Cardiac fibroblast (primary cell): ENCODE measurements around the gene FRZB.

Source experiments
- DNase-seq, 2 donors: peaks; one replicate each; pipeline versions ENCODE4 v3.0.0 to v3.0.0-alpha.2; 2010; ENCODE audit warnings: low read depth in 2 of 2
- H3K4me3 ChIP-seq, 2 donors: replicated peaks in 1 of 2; 1 replicate in 1 of 2; 2 replicates in 1 of 2; pipeline ENCODE4 v1.5.1; 2011; ENCODE audit warnings: low read depth in 2 of 2, low read length in 2 of 2, mild to moderate bottlenecking in 2 of 2, moderate library complexity in 1 of 2
- TF ChIP-seq, protein P1 (sequence below): IDR thresholded peaks from one replicate; pipeline ENCODE4 v1.5.1; 2011; ENCODE audit warnings: low read depth, mild to moderate bottlenecking, low read length, inconsistent platforms

The FRZB gene

DNA sequence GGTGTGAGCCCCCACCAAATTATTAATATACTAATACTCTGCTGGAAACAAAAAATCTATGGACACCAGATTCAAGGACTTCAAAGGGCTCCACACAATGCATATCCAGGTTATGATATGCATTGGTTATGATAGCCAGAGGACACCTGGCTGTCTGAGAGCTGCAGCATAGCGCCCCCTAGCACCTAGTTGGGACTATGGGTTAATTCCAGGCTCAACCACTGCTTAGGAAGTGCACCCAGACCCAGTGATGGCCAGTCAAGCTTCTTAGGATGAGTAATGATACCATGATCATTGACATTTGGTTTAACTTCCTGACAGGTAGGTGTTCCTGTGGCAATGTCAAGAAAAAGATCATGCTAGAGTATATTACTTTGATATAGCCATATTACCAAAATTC, 3.8 kb upstream of the FRZB start:
- peak in 1 of 2 donors; percentile 8 for DNase-seq
- no peak overlapping the region for H3K4me3 ChIP-seq
- TF ChIP-seq, protein P1, sequence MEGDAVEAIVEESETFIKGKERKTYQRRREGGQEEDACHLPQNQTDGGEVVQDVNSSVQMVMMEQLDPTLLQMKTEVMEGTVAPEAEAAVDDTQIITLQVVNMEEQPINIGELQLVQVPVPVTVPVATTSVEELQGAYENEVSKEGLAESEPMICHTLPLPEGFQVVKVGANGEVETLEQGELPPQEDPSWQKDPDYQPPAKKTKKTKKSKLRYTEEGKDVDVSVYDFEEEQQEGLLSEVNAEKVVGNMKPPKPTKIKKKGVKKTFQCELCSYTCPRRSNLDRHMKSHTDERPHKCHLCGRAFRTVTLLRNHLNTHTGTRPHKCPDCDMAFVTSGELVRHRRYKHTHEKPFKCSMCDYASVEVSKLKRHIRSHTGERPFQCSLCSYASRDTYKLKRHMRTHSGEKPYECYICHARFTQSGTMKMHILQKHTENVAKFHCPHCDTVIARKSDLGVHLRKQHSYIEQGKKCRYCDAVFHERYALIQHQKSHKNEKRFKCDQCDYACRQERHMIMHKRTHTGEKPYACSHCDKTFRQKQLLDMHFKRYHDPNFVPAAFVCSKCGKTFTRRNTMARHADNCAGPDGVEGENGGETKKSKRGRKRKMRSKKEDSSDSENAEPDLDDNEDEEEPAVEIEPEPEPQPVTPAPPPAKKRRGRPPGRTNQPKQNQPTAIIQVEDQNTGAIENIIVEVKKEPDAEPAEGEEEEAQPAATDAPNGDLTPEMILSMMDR, result peak; percentile 26

DNA sequence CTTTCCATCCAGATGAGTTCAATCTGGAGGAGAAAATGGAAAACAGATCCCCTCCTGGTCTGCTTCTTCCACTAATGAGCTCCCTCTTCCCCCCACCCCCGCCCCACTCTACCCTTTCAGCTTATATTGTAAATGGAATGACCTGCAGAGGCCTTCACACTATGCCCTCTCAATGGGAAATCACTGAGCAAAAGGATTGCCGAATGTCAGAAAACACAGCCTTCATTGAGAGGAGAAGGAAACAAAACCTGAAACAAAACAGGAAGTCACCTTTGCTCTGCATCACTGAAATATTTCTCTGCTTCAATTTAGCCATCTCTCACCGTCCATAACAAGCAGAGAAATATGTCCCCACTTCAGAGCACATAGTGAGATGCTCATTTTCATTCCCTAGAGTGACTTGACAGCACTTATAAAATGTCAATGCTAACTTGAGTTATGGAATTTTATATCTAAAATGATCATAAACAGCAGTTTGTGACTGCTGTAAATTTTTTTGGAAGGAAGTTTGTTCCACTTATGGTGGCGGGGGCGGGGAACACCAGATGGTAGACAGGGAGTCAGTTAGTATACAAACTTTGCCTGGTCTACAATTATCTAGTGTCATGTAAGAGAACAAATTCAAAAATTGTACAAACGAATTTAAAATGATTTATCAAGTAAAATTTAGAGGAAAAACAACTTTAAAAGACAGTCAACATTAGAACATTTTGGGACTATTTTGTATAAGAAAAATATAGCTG, 1.8 kb upstream of the FRZB start:
- TF ChIP-seq, protein P1, result no peak
- DNase-seq, result no peak
- H3K4me3 ChIP-seq, result no peak overlapping the region

DNA sequence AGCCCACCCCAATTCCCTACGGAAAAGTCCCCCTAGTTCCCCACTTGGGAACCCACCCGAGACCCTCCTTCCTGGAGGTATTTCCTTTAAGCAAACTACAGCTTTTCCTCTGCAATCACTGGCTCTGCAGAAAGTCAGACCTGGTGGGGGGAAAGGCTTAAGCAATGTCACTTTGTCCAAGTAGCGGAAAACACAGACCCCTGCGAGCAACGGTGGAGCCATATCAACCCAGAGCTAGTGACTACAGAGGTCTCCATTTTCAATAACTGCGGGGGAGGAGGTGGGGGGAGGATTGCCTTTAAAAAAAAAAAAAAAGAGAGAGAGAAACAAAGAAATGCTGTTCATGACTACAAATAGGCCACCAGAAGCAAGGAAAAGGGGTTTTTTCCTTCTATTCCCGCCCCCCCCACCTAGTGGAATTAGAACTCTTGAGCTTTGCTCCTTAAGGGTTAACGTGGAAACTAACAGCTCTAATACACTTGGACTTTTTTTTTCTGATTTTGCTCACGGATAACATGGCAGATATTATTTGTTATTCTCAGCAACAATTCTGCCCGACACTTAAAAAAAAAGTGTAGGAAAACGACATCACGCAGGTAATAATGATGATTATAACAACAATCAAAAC, 1.1 kb upstream of the FRZB start:
- peak overlapping the region; percentile 44 to 48 for H3K4me3 ChIP-seq
- TF ChIP-seq, protein P1, result no peak
- DNase-seq, result no peak

DNA sequence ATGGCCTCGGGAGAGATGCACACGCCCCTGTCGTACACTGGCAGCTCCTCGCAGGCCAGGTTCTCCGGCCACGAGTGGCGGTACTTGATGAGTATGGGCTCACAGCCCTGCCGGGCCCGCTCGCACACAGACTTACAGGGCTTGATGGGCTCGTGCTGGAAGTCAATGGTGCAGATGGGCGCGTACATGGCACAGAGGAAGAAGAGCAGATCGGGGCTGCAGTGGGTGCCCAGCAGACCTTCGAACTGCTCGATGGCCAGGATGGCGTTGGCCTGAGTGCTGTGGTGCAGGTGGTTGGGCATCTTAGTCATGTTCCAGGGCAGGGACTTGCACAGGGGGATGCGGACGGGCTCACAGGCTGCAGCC, 359 bp downstream of the FRZB start:
- peak overlapping the region; percentile 44 to 48 for H3K4me3 ChIP-seq
- DNase-seq, result peak in 1 of 2 donors; percentile 5
- TF ChIP-seq, protein P1, result no peak

DNA sequence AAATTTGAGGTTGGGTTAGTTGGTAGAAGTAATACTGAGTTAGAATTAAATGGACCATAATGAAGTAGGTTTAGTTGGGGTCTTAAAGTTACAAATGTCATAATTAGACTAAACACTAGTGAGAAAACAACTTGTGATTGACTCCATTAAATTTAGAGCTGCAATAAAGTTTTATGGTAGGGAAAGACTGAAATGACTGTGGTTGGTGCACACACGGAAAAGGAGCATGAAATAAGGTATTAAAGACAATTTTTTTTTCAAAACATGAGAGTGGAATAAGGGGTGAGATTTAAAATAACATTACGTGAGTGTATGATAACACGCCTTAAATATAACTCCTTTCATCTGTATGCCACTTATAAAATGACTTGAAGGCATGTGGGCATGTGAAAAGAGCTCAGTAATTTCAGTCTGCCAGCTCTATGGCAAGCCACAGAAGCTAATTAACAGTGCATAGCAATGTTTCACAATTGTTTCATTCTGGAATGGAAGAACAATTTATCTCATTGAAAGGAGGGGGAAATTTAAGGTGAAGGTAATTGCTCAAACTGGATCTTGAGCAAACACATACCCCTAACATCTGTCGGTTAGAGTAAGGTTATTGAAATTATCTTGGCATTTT, 1.4 kb downstream of the FRZB start:
- DNase-seq, result no peak
- H3K4me3 ChIP-seq, result no peak overlapping the region
- TF ChIP-seq, protein P1, result no peak

DNA sequence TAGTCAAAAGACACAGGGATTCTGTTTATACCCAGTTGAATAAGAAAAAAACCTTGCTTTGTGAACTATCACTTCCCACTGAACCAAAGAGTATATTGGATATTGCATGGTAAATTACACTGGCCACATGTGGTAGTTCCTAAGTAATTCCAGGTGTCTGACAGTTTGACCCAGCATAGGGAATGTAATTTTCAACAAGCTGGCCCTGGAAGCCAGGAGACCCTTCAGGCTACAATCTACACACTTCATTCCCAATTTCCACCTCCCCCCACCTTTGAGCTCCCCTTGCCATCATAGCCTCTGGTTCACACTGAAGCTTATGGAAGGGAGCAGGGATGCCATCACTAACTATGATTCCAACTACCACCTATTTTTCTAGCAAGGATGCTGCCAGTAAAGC, 2.8 kb downstream of the FRZB start:
- no peak for DNase-seq
- H3K4me3 ChIP-seq, result no peak overlapping the region
- TF ChIP-seq, protein P1, result no peak
